ENCODE measurements around the gene ITPK1.

DNA sequence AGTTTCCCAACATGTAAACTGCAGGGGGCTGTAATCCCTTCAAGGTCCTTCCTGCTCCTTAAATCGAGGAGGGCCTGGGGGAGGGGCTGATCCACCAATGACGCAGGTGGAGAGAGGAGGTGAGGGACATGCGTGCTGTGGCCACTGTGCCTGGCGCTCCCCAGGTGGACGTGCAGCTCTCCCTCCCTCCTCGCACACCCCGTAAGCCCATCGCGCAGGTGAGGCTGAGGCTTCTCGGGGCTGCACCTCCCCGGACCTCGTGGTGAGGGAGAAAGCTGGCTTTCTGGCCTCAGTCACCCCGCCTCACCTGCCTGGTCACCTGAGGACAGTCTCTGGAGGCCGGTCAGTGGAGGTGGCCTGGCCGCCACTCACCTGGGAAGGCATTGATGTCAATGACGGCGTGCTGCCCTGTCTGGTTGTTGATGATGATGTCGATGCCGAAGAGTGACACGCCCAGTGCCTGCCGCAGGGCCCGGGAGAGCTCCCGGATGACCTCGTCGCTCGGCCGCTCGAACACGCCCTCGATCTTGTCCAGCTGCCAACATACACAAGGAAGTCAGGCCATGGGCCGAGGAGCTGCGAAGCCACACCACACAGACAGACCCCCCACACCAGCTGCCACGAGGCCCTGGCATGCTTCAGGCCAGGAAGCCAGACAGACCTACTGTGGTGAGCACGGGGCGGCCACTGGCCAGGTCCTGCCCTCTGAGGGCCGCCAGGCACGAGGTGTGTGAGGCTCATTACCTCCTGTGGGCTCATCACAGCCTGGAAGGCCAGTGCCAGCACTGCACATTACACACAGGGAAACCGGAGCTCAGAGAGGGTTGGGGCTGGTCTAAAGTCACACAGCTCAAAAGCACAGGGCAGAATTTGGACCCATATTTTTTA, 169.5 kb downstream of the ITPK1 start:
- TF ChIP-seq POLR2AphosphoS5 (IDR thresholded peaks at IDR 0.05; ENCODE audit: low read depth) (no peak), EZH2 (IDR thresholded peaks at IDR 0.05; ENCODE audit: low read depth, unreplicated experiment) (no peak), JUNB (IDR thresholded peaks at IDR 0.05; ENCODE audit: unreplicated experiment) (no peak), EZH2phosphoT487 (IDR thresholded peaks at IDR 0.05; ENCODE audit: unreplicated experiment) (no peak), CREB1 (CRISPR knock-in tag; IDR thresholded peaks at IDR 0.05; ENCODE audit: low read depth) (no peak), ZNF331 (CRISPR knock-in tag; IDR thresholded peaks at IDR 0.05; ENCODE audit: low read depth) (no peak)
- TF ChIP-seq, protein P1, sequence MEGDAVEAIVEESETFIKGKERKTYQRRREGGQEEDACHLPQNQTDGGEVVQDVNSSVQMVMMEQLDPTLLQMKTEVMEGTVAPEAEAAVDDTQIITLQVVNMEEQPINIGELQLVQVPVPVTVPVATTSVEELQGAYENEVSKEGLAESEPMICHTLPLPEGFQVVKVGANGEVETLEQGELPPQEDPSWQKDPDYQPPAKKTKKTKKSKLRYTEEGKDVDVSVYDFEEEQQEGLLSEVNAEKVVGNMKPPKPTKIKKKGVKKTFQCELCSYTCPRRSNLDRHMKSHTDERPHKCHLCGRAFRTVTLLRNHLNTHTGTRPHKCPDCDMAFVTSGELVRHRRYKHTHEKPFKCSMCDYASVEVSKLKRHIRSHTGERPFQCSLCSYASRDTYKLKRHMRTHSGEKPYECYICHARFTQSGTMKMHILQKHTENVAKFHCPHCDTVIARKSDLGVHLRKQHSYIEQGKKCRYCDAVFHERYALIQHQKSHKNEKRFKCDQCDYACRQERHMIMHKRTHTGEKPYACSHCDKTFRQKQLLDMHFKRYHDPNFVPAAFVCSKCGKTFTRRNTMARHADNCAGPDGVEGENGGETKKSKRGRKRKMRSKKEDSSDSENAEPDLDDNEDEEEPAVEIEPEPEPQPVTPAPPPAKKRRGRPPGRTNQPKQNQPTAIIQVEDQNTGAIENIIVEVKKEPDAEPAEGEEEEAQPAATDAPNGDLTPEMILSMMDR (conservative IDR thresholded peaks at IDR 0.05; ENCODE audit: low read depth in 2 of 2): no peak
- TF ChIP-seq, protein P2, sequence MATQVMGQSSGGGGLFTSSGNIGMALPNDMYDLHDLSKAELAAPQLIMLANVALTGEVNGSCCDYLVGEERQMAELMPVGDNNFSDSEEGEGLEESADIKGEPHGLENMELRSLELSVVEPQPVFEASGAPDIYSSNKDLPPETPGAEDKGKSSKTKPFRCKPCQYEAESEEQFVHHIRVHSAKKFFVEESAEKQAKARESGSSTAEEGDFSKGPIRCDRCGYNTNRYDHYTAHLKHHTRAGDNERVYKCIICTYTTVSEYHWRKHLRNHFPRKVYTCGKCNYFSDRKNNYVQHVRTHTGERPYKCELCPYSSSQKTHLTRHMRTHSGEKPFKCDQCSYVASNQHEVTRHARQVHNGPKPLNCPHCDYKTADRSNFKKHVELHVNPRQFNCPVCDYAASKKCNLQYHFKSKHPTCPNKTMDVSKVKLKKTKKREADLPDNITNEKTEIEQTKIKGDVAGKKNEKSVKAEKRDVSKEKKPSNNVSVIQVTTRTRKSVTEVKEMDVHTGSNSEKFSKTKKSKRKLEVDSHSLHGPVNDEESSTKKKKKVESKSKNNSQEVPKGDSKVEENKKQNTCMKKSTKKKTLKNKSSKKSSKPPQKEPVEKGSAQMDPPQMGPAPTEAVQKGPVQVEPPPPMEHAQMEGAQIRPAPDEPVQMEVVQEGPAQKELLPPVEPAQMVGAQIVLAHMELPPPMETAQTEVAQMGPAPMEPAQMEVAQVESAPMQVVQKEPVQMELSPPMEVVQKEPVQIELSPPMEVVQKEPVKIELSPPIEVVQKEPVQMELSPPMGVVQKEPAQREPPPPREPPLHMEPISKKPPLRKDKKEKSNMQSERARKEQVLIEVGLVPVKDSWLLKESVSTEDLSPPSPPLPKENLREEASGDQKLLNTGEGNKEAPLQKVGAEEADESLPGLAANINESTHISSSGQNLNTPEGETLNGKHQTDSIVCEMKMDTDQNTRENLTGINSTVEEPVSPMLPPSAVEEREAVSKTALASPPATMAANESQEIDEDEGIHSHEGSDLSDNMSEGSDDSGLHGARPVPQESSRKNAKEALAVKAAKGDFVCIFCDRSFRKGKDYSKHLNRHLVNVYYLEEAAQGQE (IDR thresholded peaks at IDR 0.05; ENCODE audit: unreplicated experiment): no peak

Data from GM23338 (cell line).